Ishikawa (cell line): Measurements from ENCODE around the gene COP1.

Source experiments
- FOXM1 ChIP-seq: IDR thresholded peaks from 2 replicates; pipeline ENCODE4 v1.6.1; 2012; ENCODE audit warnings: low read depth, borderline replicate concordance
- RAD21 ChIP-seq: IDR thresholded peaks from 2 replicates; pipeline ENCODE4 v1.6.1; 2012; ENCODE audit warnings: low read depth
- REST ChIP-seq: IDR thresholded peaks from 2 replicates; pipeline ENCODE4 v1.6.1; 2012; ENCODE audit warnings: low read depth, mild to moderate bottlenecking
- TAF1 ChIP-seq: IDR thresholded peaks from 2 replicates; pipeline ENCODE4 v1.6.1; 2012; ENCODE audit warnings: low read depth, mild to moderate bottlenecking

DNA sequence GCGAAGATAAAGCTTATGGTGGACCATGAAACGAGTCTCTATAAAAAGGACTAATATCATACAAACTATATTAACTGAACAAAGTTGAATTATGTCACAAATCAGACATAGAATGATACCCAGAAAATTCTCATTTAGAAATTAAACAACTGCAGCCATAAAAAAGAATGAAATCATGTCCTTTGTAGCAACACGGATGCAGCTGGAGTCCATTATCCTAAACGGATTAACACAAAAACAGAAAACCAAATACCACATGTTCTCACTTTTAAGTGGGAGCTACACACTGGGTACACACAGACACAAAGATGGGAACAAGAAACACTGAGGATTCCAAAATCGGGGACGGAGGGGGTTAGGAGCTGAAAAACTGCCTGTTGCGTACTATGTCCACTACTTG, 11.5 kb downstream of the COP1 start:
- TF ChIP-seq TAF1 (no peak), REST (no peak), FOXM1 (no peak), RAD21 (no peak)
